Gastrocnemius medialis (tissue), 4 donors: ENCODE data around the gene ZNF860.

Experiments used
- CTCF ChIP-seq, 5 experiments: fragments of 450-650 bp in 3 of 5; fragments of 200-600 bp in 2 of 5; sonication (generic) in 2 of 5; IDR thresholded peaks in 4 of 5; conservative IDR thresholded peaks in 1 of 5; 1 replicate in 4 of 5; 2 replicates in 1 of 5; pipeline ENCODE4 v1.5.1; 2016 to 2019; ENCODE audit warnings: antibody characterized with exemption in 5 of 5, mild to moderate bottlenecking in 3 of 5, moderate library complexity in 3 of 5
- POLR2A ChIP-seq, 2 donors: fragments of 450-650 bp; IDR thresholded peaks; one replicate each; pipeline ENCODE4 v1.6.1; 2017; ENCODE audit warnings: antibody characterized with exemption in 2 of 2, mild to moderate bottlenecking in 2 of 2, moderate library complexity in 2 of 2

GRCh38 chr3:31952205-31952604, 29.3 kb upstream of the ZNF860 start:
- TF ChIP-seq CTCF (IDR thresholded peaks at IDR 0.05 in 4 of 5, conservative IDR thresholded peaks at IDR 0.05 in 1 of 5): no peak
- no peak for TF ChIP-seq POLR2A (IDR thresholded peaks at IDR 0.05)
